Measurements from ENCODE around the gene GABRR3.

GABRR3 gene

DNA sequence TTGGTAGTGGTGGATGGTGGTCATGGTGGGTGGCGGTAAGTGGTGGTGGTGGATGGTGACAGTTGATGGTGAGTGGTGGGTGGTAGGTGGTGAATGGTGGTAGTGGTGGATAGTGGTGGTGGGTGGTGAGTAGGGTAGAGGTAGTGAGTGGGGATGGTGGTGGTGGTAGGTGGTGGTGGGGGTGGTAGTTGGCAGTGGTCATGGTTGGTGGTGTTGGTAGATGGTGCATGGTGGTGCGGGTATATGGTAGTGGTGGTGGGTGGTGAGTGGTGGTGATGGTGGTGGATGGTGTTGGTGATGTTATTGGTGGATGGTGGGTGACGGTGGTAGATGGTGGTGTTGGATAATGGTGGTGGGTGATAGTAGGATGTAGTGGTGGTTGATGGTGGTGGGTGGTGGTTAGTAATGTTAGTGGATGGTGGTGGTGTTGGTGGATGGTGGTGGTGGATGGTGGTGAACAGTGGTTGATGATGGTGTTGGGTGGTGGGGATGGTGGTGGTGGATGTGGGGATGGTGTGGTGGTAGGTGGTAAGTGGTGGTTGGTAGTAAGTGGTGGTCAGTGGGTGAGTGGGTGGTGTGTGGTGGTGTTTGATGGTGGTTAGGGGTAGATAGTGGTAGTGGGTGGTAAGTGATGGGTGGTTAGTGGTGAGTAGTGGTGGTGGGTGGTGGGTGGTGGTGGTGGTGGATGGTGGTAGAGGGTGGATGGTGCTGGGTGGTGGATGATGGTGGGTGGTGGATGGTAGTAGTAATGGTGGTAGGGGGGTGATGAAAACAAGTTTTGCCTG, 46.1 kb downstream of the GABRR3 start:
- no peak for DNase-seq (ENCODE audit: low spot score)

DNA sequence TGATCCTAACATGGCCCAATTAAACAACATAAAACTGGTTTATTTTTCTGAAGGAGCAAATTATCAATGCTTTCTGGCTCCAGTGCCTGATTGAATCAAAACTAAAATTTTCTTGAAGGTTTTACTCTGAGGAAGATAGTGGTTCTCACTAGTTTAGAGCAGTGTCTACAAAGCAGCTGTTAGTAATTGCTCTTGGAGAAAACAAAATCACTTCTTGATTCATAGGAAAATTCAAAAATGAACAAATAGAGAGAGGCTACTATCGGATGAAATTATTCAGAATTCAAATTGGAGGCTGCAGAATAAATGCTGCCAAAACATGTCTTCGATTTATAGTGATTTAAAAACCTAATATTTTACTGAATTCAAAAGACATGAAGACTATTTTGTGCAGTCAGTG, 47.8 kb downstream of the GABRR3 start:
- no peak for DNase-seq (ENCODE audit: low spot score)

DNA sequence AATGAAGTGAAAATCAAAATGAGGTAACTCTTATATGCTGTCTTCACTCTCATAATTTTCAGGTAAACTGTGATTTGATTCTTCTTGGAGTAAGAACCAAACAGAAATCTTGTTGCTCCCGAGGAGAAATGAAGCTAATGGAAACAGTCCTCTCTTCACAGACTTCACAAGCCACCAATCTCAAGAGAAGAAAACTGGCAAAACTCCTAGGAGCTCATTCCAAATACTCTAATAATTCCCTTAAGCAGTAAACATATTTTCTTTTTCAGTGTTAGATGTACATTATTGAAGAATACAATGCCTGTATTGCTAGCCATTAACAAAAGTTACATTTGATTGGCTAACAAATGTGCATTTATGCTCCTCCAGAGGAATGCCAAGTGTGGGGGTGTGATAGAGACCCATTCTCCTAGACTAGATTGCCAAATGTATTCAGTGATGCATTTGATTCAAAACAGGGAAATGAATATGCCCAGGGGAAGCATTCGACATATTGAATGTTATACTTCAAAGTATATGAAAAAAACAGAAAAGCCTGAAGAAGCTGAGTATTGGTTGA, 51.1 kb downstream of the GABRR3 start:
- DNase-seq (ENCODE audit: low spot score): no peak

DNA sequence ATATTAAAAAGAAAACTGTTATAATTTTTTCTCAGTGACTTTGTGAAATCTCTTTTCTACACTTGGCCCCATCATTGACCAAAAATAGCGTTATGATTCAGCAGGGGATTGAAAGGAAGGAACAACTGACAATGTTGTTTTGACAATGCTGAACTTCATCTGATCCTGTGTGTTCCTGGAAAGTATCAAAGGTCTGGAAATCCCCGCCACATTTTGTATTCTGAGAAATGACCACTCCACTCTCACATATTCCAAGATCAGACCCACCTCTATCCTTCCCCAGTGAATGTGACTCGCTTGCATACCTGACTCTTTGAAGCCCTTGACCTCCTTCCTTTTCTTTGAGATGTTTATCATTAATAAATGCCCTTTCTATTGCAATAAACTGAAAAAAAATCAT, 53.2 kb downstream of the GABRR3 start:
- peak; percentile 81 for DNase-seq (ENCODE audit: low spot score)

DNA sequence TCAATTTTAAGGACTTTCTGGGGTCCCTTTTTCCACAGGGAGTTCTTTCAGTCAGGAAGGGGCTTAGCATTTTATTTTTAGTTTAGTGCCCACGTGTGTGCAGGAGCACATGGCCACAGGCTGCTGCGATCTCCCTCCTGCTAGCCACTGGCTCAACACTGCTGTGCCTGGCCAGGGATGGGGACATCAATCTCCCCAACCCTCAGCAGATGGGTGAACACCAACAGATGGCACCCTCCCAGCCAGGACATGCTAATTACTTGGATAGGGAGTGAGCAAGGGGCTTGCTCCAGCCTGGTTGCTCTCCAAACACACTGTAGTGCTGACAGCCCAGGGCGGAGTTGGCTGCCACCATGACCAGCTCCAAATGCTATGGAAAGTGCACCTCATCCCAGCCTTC, 55.5 kb downstream of the GABRR3 start:
- DNase-seq (ENCODE audit: low spot score): no peak

DNA sequence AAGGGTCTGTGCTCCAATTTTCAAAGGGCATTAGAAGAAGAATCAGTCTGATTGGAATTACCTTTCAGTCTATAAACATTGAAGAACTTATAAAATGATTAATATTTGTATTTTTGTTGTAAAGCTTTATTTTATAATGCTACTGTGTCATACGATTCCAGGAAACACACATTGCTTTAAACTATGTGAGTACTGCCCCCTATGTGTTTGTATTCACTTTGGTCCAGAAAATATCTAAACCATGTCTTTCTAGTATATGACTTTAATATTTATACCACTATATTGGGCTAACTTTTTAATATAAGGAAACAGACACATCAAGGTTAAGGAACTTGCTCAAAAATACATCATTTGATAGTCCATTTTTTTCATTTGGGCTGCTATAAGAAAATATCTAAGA, 59.6 kb downstream of the GABRR3 start:
- no peak for DNase-seq (ENCODE audit: low spot score)

DNA sequence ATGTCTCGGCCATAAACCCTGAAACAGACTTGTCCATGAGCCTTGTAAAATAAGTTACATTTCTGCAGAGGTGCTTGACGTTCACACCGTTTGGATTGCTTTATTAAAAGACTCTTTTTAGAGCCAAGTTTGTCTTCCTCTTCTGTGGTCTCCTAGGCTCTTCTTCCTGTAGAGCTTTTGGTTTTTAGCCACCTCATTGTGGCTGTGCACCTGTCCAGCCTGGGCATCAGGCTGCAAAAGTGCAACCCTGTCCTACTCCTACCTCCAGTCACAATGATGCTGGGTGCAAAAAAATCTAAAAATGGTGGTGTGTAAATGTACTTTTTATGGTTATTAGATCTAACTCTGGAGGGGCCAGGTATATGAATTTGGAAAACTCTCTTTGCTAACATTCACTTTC, 60.1 kb downstream of the GABRR3 start:
- DNase-seq (ENCODE audit: low spot score): no peak

DNA sequence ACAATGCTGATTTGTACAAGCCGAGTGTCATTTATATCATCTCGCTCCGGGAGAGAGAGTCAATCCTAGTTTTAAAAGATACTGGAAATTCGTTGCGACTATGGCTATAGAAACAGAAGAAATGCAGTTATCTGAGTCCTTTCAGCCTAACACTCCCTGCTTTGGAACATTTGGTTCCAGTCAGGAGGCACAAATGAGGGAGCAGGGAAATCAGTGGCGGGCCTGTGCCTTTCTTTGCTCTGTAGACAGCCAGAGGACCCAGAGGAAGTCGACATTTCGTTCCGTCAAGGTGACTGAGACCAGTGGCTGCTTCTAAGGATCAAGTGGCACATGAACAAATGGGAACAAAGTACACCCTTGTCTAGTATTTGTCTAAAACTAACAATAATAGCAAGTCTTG, 62.1 kb downstream of the GABRR3 start:
- no peak for DNase-seq (ENCODE audit: low spot score)

DNA sequence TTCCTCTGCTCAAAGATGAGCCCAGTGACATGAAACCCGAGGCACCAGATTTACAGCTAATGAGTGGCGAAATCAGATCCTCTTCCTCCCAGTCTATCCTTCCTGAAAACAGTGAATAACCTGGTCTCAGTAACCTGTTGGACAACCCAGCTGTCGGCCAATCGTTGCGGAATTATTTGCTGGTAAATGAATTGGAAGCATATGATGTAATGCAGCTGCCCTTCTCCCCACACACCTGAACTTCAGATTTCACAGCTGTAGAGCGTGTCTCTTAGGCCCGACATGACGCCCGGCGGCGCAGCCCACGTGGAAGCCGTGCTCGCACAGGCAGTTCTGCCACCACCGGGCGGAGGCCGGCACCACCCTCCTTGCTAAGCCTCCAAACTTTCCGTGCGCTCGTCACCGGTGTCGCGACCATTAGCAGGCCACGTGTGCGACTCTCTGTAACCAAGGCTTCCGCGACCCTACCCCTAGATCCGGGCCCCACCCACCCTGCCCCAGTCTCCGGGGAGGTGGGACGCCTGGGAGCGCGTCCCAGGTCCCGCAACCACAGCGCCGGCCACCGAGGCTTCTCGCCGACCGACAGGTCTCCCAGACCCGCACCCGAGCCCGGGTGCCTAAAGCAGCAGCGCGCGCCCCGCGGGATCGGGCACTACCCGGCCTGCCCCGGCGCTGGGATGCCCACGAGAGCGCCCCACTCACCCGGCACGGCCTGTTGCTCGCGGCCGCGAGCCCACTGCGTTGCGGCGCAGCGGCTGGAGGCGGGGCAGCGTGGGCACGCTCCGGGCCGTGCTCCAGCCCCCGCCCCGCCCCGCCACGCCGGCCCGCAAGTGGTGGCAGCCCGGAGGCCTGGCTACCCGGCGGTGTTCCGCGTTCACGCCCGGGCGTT, 63.2 kb downstream of the GABRR3 start, which contains the start of gene RIOX2:
RIOX2 (minus strand) TSS at position 753 of the 889 bp plus-strand sequence. CDS start 4,838 bp downstream, outside the sequence.
- peak; percentile 78 for DNase-seq (ENCODE audit: low spot score)

DNA sequence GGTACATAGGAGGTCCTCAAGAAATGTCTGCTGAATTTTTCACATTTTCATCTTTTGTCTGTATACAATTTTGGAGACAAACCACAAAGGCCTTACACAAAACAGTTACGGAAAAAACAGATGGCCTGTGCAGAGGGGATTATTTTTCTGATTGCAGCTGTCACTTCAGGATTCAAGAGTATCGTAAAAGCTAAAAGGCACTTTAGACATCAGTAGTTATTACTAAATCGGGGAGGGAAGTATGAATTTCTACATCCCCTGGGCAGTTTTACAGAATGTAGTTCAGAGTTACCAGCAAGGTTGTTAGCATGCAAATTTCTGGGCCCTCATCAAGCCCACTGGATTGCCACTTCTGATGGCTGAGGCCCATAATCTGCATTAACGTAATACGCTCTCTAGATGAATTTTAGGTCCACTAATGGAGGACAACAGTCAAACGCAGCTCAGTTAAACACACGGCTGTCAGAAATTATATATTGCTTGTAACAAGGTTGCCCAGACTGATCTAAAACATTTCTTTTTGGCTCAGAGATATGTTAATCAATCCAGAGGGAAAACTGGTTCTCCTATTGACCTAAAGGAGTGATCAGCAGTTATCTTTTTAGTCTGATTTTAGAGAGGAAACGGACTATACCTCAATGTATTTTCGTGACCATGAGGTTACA, 64.0 kb downstream of the GABRR3 start:
- no peak for DNase-seq (ENCODE audit: low spot score)

DNA sequence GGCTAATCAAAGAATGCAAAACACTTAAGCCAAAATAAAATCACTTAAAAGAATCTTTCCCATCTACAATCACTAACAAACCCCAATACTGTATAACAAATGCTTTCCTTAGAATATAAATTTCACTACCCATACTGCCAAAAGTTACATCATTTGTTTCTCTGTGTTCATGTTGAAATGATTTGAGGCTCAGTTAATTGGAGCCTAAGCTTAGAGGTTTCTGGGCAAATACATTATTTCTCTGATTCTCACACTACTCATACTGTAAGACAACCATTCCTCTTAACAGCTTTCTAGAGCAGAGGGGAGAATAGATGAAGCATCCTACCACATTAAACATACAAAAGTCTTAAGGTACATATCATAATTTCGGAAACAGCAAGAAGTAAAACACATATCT, 65.0 kb downstream of the GABRR3 start:
- no peak for DNase-seq (ENCODE audit: low spot score)

DNA sequence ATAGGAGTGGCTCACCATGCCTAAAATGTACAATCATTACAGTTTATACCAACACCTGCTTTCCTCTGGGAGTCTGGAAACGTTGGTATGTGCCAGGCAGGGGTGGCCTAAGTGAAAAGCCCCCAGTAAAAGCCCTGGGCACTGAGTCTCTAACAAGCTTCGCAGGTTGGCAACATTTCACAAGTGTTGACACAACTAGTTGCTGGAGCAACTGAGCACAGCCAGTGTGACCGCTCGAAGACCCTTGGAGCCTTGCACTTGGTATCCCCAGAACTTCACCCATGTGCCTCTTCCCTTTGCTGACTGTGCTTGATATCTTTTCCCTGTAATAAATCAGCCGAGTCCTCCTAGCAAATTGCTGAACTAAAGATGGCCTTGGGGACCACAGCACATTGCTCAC, 65.6 kb downstream of the GABRR3 start:
- no peak for DNase-seq (ENCODE audit: low spot score)

DNA sequence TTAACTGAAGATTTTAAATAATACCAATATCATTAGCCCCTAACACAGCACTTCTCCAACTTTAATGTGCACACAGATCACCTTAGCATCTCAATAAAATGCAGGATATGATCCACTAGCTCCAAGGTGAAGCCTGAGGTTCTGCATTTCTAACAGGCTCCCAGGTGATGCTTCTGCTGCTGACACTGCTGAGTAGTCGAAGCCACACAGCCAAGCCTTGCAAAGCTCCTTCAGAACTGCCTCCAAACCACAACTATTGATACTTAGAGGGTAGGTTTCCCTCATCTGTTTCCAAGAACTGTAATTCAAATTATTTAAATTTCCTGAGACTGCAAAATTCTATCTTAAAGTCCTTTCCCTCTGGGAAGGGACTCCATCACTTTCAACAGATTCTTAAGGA, 66.7 kb downstream of the GABRR3 start:
- DNase-seq (ENCODE audit: low spot score): peak; percentile 35

DNA sequence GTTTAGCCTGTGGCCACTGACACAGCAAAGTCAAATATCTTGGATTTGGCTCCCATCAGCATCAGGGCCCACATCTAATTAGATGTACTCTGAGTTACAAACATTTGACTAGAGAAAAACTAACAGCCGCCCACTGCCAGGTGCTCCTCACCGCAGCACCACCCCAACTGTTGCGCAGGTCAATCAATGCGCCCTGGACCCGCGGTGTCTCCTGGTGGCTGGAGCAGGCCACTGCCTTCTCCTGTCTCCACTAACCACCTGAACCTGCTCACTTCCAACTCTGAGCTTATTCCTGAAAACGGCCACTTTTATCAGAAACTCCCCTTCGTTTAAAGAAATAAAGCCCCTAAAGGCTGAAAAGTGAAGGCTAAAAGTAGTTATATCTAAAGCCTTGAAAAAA, 67.1 kb downstream of the GABRR3 start:
- DNase-seq (ENCODE audit: low spot score): no peak

DNA sequence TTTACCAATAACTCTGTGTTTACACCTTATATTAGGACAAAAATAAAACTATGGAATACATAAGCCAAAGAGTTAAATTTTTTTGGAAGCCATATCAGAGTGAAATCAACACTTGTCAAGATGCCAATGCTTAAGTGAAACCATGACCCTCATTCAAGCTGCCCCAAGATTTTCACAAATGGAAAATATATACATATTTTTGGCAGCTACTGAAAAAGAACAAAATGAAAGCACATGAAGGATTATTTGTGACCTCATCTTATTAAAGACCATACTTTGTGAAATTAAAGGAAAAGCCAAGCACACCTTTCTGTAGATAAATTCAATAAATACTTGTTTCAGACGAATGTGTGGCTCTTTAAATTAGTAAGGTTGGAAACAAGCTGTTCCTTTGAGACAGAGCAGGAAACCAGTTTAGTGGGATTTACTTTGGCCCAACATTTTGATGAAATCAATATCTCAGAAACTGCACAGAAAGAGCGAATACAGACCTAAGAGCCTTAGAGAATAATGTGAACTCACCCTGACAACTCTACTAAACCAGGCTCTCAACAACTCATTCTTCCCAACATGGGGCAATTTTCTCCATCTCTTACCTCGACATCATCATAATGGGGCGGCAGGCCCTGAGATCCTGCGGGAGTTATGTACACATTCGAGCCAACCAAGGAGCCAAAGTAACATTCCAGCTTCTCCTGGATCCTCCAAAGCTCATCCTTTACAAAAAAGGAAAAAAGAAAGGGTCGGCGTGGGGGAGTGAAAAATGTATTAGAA, 73.9 kb downstream of the GABRR3 start:
- DNase-seq (ENCODE audit: low spot score): no peak

DNA sequence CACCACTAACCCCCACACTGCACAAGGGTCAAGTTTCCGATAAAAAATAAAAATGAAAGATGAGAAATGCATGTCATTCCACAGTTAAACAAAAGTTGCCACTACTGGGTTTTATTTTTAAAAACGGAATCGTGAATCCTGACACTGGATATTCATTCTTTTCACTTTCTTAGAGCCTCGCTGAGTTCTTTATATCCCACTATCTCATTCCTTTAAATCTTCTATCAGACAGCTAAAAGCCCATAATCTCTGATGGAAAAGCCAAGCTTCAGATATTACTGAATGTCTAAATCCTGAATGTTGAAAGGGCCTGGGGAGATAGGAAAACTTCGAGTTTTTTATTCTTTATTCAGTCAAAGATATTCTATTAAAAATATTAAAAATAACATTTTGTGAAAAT, 74.6 kb downstream of the GABRR3 start:
- DNase-seq (ENCODE audit: low spot score): no peak

DNA sequence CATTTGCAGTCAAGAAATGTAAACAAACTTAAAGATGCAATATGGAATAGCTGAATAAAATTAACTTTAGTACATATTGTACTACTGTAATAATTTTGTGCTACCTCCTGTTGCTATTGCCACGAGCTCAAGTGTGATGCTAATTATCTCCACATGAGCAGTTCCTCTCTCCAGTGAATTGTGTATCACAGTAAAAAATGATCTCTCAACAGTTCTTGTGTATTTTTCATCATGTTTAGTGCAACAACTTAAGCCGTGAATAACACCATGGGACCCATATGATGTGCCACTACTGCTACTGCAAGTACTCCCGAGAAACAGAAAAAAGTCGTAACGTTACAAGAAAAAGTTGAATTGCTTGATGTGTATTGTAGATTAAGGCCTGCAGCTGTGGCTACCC, 75.2 kb downstream of the GABRR3 start:
- no peak for DNase-seq (ENCODE audit: low spot score)

DNA sequence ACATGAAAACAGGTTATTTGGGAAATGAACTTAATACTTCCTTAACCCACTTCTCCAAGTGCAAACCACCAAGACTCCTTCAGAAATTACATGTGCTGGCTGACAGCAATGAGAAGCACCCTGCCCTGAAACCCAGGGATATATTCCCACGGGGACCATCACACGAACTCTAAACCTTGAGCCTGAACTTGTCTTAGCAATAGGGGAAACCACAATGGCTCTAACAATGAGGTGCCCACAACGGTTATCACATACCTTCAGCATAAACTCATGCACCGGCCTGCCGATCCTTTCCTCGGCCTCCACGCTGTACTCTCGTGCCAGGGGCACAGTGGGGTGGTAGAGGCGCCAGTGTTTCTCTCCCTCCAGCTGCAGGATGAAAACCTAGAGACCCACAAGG, 76.3 kb downstream of the GABRR3 start:
- DNase-seq (ENCODE audit: low spot score): no peak

DNA sequence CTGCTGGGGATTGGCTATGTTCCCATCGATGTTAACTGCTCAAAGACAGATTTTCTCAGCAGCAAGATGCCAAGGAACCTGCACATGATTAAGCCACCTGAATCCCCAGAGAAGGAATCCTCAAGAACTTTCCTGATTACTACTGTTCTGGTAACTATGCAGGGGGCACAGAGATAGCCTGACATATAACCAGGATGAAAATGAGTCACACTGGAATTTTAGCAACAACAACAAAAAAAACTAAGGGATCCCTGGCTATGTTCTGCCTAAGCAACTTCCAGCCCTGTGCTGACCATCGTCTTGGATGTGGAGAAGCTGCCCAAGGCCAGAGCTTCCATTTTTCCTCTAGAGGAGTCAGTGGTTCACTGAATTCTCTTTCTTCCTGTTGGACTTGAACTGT, 76.7 kb downstream of the GABRR3 start:
- DNase-seq (ENCODE audit: low spot score): no peak

DNA sequence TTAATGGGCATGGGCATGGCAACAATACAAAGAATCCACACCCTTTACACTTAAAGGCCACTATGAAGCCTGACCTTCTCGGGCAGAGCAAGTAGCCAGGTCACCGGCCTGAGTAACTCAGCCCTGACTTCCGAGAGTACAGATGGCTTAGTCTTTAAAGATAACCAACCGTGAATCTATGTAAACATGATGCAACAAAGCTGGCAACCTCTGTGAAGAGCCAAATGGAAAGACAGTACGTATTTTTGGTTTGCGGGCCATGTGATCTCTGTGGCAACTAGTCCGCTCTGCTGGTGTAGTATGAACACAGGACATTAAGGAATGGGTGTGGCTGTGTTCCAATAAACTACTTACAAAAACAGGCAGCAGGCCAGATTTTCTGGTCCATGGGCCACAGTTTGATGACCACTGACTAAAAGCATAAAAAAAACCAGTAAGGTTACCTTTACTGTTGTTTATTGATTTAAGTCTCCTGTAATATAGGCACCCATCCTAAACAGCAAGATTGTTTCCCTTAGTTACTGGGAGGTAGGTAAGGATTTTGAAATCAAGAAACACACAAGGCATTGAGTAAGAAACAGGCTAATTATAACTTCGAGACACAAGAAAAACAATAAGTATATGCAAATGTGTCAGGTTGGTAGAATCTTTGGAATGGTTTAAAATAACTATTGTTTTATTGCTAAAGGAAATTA, 77.4 kb downstream of the GABRR3 start:
- DNase-seq (ENCODE audit: low spot score): no peak

DNA sequence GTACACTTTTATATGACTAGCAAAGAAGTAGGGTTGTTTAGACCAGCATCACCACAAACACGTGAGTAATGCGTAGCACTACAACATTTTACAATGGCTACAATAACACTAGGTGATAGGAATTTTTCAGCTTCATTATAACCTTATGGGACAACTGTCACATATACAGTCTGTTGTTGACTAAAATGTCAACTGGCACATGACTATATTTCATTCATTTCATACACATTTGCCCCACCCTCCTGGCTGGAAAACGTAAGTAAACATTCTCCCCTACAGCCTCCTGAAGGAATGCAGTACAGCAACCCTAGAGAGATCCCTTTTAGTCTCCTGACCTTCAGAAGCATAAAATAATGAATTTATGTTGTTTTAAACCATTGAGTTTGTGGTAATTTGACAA, 79.1 kb downstream of the GABRR3 start:
- DNase-seq (ENCODE audit: low spot score): no peak

Data from activated CD4-positive, alpha-beta T cell treated with anti-CD3 and anti-CD28 coated beads, Interleukin-2, Interleukin-4, amounts not matched to agents 100 ng/mL and 50 ng/mL, durations not matched to agents 16 hours and 8 hours (primary cell).